Hematopoietic multipotent progenitor cell treated with erythropoietin and hydrocortisone succinate and interleukin-3 and kit ligand, for 15 days (in vitro differentiated cells): Measurements from ENCODE around the gene SSX2IP.
"Not testable (repeated sequence)": the region's sequence is repeated elsewhere in the genome, so short reads cannot be mapped to it uniquely, and the experiment has no call there.

ENCODE experiments used
- DNase-seq: peaks from one replicate; pipeline ENCODE4 v3.0.0-alpha.2; 2015; ENCODE audit warnings: low spot score

SSX2IP gene, protein sequence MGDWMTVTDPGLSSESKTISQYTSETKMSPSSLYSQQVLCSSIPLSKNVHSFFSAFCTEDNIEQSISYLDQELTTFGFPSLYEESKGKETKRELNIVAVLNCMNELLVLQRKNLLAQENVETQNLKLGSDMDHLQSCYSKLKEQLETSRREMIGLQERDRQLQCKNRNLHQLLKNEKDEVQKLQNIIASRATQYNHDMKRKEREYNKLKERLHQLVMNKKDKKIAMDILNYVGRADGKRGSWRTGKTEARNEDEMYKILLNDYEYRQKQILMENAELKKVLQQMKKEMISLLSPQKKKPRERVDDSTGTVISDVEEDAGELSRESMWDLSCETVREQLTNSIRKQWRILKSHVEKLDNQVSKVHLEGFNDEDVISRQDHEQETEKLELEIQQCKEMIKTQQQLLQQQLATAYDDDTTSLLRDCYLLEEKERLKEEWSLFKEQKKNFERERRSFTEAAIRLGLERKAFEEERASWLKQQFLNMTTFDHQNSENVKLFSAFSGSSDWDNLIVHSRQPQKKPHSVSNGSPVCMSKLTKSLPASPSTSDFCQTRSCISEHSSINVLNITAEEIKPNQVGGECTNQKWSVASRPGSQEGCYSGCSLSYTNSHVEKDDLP

DNA sequence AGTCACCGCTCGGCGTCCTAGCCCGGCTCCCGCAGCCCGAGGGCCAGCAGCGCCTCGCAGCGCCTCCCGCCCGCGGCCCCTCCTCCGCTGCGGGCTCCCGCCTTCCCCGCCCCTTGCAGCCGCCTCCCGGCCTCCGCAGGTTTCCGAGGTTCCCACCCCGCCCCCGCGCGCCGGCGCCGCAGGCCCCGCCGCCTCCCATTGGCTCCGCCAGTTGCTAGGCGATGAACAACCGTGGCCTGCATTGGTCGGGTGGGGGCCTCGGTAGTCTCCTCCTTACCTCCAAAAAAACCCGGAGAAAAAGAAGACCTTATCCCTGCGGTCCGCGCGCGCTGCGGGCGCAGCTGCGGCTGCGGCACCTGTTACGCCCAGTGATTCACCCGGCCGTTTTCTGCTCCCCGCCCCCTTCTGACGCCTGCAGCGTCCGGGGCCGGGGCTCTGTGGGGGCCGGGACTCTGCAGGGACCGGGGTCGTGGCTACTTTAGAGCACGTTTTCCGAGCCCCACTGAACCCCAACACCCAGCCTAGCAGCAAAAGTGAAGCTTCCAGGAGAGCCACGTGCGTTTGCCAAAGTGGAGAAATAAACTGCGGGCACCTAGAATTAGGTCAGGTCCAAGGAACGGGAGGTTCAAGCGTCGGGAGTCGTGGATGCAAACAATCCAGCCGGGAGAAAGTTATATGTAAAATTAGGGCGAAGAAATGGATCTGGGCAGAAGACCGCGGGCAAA is at the start of gene SSX2IP:
Gene SSX2IP (minus strand): TSS at position 65 of the 725 bp plus-strand sequence. CDS start 19,242 bp downstream, outside the sequence.
- DNase-seq, result peak; percentile 97

DNA sequence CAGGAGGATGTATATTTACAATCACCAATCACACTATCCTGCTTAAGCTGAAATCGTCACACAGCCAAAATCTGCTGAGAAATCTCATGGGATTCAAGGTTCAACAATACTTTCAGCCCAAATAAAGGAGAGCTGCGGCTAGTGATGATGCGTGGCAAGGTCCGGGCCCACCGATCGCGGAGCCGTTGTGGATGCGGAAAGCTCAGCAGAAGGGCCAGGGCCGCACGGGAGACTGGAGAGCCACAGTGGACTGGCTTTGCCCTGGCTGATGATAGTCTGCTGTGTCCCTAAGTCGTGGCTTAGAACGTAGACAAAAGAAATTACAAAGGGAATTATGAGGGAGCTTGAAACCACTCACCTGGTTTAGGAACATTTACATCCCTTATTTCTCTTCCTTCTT is 48.0 kb upstream of the SSX2IP start:
- no peak for DNase-seq

DNA sequence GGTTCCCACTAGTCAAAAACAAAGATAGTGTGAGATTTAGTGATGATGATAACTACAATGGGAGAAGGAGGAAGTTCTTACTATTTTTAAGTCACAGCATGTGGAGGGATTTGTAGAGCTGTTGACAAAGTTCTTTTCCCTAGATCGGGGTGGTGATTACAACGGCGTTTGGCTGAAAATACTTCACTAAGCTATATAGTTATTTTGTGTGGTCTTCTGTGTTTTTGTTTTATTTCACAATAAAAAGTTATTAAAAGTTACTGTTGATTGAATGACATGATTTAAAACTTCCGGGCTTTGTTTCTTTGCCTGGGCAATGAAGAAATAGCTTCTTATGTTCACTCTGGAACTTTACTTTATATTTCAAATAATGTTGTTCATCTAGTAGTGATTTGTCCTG is 47.3 kb upstream of the SSX2IP start:
- no peak for DNase-seq

DNA sequence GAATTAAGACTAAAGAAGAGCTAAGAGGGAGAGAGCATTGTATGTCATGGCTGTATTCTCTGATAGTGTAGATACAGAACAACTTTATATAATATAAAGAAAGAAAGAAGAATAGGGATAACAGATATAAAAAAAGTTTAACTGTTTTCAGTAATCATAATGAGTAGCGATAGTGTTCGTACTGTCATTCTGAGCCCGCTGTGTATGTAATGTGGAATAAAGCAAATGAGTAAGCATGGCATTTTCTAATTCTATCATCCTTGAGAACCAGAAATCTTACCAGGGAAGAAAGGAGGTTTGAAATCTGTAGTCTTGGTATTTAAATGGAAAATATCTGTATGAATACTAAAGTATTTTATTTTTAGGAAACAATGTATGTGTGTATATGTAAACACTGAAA is 46.7 kb upstream of the SSX2IP start:
- no peak for DNase-seq

DNA sequence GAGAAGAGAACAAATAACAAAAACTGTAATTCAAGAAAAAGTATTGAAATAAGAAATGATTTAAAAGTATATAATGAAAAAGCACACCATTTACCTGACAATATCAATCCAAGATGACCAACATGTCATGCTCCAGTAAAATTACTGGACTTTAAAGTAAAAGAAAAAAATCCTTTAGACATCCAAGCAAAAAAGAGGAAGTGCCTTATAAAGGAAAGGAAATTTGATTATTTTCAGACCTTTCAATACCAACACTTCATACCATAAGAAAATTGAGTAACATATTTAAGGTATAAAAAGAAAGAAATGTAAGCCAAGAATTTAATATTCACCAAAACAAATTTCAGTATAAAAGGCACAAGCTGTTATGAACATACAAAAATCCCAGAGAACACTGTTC is 46.2 kb upstream of the SSX2IP start:
- no peak for DNase-seq

DNA sequence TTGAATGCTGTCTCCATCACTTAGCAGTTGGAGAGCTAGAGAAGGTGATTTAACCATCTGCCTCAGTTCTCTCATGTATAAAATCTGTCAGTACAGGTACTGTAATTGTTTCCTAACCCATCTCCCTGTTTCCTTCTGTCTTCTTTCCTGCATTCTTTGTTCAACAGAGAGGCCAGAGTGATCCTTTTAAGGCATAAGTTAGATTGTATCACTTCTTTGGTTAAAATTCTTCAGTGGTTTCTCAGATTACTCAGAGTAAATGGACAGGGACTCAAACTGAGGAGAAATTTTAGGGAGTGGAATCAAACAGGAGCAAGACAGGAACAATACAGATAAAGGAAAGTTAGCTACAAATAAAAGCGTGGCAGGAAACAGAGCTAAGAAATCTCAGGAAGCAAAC is 45.2 kb upstream of the SSX2IP start:
- DNase-seq, result no peak

DNA sequence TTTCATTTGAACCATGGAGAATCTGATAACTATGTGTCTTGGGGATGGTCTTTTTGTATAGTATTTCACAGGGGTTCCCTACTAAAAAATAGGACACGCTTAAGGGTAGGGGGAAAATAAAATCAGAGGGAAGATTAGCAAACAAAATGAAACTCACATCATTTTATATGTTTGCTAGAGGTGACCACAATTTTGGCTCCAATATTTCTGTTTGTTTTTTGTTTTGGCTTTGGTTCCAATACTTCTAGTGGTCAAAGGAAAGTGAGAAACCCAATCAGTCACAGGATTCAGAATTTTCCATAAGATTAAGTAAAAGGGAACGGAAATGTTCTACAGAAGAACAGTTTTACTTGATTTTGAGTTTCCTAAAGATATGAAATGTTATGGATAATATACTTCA is 42.3 kb upstream of the SSX2IP start:
- DNase-seq, result no peak

DNA sequence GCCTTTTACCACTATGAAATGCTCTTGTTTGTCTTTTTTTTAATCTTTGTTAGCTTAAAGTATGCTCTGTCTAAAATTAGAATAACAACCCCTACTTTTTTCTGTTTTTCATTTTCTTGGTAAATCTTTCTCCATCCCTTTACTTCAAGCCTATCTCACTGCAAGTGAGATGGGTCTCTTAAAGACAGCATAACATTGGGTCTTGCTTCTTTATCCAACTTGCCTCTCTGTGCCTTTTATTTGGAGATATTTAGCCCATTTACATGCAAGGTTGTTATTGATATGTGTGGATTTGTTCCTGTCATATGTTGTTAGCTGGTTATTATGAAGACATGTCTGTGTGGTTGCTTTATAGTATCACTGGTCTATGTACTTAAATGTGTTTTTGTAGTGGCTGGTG is 41.3 kb upstream of the SSX2IP start:
- no peak for DNase-seq

DNA sequence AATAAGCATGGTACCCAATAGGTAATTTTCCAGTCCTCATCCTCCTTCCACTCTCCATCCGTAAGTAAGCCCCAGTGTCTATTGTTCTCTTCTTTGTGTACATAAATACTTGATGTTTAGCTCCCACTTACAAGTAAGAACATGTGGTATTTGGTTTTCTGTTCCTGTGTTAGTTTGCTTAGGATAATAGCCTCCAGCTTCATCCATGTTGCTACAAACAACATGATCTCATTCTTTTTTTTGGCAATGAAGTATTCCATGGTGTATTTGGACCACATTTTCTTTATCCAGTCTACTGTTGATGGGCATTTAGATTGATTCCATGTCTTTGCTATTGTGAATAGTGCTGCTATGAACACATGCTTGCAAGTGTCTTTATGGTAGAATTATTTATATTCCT is 37.5 kb upstream of the SSX2IP start:
- DNase-seq, result not testable (repeated sequence)

DNA sequence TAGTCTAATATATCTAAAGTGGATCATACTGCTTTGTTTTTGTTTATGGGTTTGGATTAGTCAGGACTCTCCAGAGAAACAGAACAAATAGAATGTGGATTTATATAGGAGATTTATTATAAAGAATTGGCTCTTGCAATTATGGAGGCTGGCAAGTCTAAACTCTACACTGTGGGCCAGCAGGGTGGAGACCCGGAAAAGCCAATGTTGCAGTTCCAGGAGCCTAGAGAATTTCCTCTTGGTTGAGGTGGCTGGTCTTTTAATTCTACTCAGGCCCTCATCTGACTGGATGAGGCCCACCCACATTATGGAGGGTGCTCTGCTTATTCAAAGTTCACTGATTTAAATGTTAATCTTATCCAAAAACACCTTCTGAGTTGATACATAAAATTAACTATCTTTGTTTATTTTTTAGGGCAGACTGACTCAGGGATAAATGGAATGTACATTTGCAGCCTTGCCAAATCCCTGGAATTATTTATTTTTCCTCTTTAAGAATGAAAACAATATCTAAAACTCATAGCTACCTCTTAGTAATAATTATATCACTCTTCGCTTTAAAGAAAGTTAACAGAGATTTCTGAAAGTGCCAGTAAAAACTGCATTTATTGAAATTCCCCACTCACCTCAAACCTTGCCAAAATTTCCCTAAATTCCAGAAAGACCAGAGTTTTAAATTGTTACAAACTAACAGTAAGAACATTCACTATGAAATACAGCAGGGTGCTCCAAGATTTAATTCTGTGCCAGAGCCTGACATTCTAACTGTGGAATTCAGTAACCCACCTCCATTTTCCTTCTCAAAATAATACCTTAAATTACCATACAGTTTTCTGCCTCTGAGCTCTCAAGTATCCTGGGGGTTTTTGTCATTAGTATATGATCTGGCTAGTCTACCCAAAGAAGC is 36.6 kb upstream of the SSX2IP start:
- DNase-seq, result no peak

DNA sequence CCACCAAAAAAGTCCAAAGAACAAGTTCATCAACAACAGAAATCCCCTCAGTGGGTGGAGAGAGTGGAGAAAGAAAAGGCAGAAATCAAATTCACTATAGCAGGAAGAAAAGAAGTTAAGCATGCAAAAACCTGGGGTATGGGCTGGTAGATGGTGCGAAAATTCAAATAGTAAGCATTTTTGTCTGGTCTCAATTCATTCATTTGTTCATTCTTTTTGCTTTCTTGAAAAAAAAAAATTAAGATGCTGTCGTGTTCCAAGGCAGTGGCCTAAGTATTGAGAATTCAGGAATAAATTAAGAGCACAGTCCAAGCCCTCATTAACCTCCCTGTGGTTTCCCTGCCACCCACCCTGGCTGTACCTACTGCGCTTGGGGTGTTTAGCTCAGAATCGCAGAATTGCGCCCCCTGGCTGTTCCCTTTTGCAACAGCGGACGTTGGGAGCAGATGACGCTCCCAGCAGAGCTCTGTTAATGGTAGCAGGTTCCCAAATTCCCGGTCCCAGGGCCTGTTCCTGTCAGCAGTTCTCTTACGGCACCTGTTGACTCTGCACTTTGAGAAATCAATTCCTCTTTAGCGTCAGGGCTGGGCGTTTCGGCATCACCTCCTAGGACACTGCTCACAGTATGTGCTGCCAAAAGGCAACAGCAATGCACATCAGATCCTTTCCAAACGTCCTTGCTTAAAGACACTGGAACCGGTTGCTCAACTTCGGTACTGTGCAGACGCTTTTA is 34.0 kb upstream of the SSX2IP start:
- DNase-seq, result peak; percentile 73

DNA sequence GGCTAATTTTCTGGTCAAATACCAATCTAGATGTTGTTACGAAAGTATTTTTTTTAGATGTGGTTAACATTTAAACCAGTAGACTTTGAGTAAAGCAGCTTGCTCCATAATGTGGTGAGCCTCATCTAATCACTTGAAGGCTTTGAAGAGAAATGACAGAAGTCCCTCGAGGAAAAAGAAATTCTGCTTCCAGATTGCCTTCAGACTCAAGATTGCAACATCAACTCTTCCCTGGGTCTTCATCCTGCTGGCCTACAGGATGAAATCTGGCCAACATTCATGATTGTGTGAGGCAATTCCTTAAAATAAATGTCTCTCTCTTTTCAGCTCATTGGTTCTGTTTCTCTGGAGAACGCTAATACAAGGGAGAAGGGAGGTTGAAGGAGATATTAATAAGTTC is 32.5 kb upstream of the SSX2IP start:
- no peak for DNase-seq

DNA sequence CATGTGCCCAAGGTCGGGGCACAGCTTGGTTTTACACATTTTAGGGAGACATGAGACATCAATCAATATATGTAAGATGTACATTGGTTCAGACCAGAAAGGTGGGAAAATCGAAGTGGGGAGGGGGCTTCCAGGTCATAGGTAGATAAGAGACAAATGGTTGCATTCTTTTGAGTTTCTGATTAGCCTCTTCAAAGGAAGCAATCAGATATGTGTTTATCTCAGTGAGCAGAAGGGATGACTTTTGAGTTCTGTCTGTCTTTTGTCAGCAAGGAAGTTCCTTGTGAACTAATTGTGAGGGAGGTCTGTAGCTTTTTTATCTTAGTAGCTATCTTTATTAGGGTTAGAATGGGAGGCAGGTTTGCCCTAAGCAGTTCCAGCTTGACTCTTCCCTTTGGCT is 31.6 kb upstream of the SSX2IP start:
- DNase-seq, result not testable (repeated sequence)

DNA sequence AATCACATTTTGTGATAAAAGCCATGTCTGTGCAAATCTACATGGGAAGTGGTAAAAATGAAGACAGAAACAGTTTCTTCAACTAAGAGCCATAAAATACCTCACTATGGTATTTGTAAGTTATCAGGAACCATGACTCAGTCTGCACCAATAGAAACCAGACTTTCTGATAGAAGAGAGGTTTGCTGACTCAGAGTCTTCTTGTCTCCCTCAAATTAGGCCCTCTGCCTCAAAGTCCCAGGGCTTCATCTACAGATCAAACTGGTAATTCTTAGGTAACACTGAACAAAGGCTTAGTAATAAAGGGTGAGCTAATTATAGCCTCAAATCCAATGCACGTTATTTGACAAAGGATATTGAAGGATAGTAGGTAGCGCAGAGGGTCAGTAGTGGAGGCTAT is 30.9 kb upstream of the SSX2IP start:
- DNase-seq, result peak; percentile 5

DNA sequence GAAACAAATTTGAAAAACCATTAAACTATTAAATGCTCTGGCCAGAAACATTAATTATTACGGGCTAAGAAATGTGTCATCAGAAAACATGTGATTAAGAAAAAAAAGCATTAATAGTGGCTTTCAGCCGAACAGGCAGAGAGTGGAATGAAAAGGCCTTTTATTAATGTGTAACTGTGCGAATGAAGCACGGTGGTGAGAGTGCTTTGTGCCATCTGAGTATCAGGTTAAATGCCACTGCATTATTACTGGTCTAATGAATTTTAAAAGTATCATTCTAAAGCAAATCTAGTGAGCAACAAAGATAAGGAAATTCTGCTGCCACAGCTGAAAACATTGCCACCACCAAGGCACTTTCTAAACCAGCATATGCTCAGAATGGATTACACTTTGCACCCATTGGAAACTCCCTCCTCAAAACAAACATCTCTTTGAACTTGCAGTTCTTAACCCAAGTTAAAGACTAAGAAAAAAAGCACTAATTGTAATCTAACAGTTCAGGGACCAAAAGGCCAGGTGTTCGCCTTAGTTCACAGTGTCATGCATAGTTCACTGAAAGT is 30.0 kb upstream of the SSX2IP start:
- no peak for DNase-seq

DNA sequence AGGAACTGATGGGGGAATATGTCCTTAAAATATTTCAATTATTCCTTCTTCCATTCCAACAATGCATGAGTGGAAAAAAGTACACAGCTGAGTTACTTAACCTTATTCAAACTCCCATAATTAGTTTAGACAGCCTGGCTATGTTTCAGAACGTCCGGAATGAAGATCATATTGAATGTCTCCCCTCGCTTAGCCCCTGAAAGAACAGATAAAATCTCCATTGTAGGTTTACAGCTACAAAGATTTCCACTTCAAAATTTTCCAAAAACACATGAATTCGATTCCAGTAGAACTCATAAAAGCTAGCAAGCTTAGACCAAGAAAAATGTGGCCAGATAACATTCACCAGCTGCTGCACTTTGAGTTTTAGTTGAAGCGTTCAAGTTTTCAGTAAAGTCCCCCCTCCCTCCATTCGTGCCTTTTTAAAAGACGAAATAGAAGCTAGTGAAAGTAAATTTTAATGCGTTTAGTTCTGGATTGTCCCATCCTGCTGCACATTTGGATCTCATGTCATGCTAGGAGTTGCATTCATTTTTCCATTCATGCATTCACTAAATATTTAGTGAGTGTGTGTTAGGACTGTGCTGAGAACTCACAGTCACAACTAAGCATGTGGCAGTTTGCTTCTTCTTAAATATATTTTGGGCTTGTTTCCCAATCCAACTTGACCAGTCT is 29.4 kb upstream of the SSX2IP start:
- DNase-seq, result no peak

DNA sequence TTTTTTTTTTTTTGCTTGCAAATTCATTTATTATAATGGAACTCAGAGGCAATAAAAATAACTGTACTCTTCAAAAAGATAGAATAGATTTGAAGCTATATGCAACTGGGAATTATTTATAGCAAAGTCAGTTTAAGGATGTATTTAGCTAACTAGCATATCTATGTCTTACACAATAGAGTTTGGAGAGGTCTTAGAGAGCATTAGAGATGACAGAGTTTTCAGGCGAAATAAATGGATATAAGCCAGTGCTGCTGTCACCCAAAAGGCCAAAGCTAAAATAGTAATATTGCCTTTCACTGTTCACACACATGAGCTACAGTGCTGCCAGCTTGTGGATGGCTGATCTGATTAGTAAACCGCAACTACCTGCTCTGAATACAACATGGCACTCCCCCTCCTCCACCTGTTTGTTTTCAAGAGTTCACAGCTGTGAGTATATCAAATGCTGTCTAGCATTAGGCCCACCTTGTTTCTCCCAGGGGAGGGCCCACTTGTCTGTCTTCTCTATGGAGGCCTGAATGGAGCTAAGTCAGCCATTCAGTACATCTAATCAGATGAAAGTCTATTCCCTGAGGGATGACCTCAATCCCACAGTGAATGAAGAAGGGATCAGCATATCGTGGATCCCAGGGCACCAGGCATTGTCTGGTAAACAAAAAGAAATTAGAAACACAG is 25.2 kb upstream of the SSX2IP start:
- DNase-seq, result no peak

DNA sequence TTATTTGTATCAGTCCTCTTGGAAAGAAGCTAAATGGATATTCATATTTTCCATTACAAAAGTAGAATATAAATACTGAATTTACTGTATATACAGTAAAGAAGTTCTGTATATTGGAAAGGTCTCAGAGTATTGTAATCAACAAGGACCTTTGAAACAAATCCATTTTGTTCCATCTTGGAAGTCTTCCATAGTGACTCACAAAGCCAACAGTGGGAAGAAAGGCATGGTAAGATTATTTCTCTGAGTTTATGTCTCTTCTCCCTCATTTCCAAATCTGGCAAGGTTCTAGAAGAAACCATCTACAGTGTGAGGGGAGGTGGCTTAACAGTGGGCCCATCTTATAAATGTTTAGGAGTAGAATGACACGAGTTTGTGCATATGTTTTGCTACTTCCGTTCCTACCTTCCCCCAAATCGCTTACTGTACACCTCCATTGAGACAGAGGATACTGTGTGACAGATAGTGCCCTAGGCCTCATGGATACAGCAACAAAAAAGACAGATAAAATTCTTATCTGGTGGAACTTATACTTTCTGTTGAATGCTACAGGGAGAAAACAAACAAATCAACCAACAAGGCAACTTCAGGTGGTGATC is 22.1 kb upstream of the SSX2IP start:
- DNase-seq, result no peak

DNA sequence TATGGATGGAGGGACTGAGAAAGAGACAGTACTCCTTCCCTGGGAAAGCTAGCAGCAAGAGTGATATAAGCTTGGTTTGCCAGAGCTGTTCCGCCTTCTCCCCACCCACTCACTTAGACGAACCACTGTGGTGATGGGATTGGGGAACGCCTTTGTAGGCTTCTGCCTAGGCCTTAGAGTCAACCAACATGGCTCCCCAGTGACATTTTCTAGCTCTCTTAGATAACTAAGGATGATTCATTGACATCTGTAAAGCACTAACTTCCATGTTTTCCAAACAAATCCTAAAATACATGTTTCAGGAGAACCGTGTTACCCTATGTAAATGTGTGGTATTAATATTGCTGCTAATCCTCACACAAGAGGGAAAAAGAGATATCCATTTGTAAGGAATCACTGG is 21.6 kb upstream of the SSX2IP start:
- DNase-seq, result no peak
